Nephron (organoid): Measurements from ENCODE around the gene CEP72.

Experiments
- H3K27ac Mint-ChIP-seq, 3 experiments: 2 replicates each; pipeline ENCODE4 v1.8.0; 2020; ENCODE audit warnings: mixed read lengths in 3 of 3, mild to moderate bottlenecking in 2 of 3, moderate library complexity in 1 of 3
- H3K27me3 Mint-ChIP-seq: 2 replicates; pipeline ENCODE4 v1.8.0; 2021; ENCODE audit warnings: low read depth, mild to moderate bottlenecking, moderate library complexity, mixed read lengths
- H3K36me3 Mint-ChIP-seq: 2 replicates; pipeline ENCODE4 v1.8.0; 2020; ENCODE audit warnings: low read depth, mixed read lengths
- H3K4me1 Mint-ChIP-seq: 2 replicates; pipeline ENCODE4 v1.8.0; 2020; ENCODE audit warnings: mixed read lengths
- H3K4me3 Mint-ChIP-seq, 3 experiments: 2 replicates each; pipeline ENCODE4 v1.8.0; 2020; ENCODE audit warnings: mild to moderate bottlenecking in 3 of 3, mixed read lengths in 3 of 3, moderate library complexity in 2 of 3
- H3K9me3 Mint-ChIP-seq: 2 replicates; pipeline ENCODE4 v1.8.0; 2020; ENCODE audit warnings: mixed read lengths
- TF ChIP-seq, protein P1 (sequence below), 3 experiments: fragments of 200-600 bp; sonication (generic); IDR thresholded peaks; one replicate each; pipeline ENCODE4 v1.5.0; 2021; ENCODE audit warnings: antibody characterized with exemption in 3 of 3; ENCODE audit not compliant: unreplicated experiment in 3 of 3

CEP72 gene

DNA sequence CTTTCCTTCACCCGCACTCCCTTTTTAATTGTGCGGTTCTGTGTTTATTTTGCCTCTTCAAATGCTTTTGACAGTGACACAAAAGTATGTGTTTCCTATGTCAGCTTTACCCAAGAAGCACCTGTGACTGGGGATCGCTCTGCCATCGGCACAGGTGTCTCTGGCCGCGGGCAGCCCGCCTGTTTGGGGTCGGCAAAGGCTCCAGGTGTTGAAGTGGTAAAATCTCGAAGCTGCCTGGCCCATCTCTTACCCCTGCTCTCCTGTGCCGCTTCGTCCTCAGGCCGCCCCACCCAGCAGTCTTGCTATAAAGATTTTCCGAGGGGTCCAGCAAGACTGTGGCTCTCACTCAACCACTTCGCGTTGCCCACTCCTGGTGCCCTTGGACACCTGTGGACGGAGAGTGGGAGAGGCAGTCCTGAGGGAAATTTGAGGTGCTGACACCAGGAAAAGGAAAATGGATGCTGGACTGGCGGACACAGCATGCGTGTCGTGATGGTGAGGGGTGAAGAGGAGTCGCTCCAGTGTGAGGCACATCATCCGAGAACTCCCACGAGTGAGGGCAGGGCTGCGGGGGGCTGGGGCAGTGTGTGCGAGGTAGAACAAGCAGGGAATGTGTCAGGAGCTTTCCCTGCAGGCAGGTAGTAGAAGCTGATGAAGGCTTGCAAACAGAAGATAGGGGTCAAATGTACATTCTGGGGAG lies 29.1 kb upstream of the CEP72 start:
- Mint-ChIP-seq H3K4me1 (no peaks in the 10 kb centered on the region), H3K36me3 (no peaks in the 10 kb centered on the region), H3K27me3 (peaks cover 67% of the 10 kb centered on the region), H3K4me3 (no peak overlapping the region), H3K27ac (no peak overlapping the region), H3K9me3 (peaks cover 2% of the 10 kb centered on the region)
- TF ChIP-seq, protein P1, sequence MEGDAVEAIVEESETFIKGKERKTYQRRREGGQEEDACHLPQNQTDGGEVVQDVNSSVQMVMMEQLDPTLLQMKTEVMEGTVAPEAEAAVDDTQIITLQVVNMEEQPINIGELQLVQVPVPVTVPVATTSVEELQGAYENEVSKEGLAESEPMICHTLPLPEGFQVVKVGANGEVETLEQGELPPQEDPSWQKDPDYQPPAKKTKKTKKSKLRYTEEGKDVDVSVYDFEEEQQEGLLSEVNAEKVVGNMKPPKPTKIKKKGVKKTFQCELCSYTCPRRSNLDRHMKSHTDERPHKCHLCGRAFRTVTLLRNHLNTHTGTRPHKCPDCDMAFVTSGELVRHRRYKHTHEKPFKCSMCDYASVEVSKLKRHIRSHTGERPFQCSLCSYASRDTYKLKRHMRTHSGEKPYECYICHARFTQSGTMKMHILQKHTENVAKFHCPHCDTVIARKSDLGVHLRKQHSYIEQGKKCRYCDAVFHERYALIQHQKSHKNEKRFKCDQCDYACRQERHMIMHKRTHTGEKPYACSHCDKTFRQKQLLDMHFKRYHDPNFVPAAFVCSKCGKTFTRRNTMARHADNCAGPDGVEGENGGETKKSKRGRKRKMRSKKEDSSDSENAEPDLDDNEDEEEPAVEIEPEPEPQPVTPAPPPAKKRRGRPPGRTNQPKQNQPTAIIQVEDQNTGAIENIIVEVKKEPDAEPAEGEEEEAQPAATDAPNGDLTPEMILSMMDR (IDR thresholded peaks at IDR 0.05; ENCODE audit: unreplicated experiment in 3 of 3): no peak

DNA sequence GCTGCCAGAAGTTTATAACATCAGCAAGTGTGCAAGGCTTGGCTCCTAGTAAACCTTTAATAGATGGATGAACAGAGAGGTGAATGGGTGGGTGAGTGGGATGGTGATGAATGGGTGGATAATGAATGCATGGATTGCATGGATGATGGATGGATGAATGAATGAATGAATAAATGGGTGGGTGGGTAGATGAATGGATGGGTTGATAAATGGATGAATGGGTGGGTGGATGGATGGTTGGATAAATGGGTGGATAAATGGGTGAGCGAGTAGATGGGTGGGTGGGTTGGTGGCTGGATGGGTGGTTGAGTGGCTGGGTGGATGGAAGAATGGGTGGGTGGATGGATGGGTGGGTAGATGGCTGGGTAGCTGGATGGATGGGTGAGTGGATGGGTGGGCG lies 28.5 kb upstream of the CEP72 start:
- Mint-ChIP-seq H3K36me3 (no peaks in the 10 kb centered on the region), H3K4me1 (no peaks in the 10 kb centered on the region), H3K27me3 (peaks cover 69% of the 10 kb centered on the region), H3K9me3 (no peaks in the 10 kb centered on the region), H3K4me3 (no peak overlapping the region), H3K27ac (no peak overlapping the region)
- TF ChIP-seq, protein P1 (IDR thresholded peaks at IDR 0.05; ENCODE audit: unreplicated experiment in 3 of 3): no peak

DNA sequence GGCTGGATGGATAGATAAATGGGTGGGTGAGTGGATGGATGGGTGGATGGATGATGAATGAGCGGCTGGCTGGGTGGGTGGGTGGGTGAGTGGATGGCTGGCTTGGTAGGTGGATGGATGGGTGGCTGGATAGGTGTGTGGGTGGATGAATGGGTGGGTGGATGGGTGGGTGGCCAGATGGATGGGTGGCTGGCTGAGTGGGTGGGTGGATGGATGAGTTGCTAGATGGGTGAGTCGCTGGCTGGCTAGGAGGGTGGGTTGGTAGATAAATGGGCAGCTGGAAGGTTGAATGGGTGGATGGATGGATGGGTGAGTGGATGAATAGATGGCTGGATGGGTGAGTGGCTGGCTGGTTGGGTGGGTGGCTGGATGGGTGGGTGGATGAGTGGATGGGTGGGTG lies 27.9 kb upstream of the CEP72 start:
- TF ChIP-seq, protein P1 (IDR thresholded peaks at IDR 0.05; ENCODE audit: unreplicated experiment in 3 of 3): no peak
- Mint-ChIP-seq H3K9me3 (no peaks in the 10 kb centered on the region), H3K27ac (no peak overlapping the region), H3K4me3 (no peak overlapping the region), H3K4me1 (no peaks in the 10 kb centered on the region), H3K27me3 (peaks cover 71% of the 10 kb centered on the region), H3K36me3 (no peaks in the 10 kb centered on the region)

DNA sequence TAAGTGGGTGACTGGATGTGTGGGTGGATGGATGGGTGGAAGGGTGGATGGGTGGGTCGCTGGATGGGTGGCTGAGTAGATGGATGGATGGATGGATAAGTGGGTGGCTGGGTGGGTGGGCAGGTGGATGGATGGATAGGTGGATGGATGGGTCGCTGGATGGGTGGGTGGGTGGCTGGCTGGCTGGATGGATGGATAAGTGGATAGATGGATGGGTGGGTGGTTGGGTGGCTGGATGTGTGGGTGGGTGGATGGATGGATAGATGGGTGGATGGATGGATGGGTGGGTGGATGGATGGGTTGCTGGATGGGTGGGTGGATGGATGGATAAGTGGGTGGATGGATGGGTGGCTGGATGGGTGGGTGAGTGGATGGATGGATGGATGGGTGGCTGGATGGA lies 27.3 kb upstream of the CEP72 start:
- H3K4me1 Mint-ChIP-seq: no peaks in the 10 kb centered on the region
- H3K4me3 Mint-ChIP-seq: no peak overlapping the region
- TF ChIP-seq, protein P1 (IDR thresholded peaks at IDR 0.05; ENCODE audit: unreplicated experiment in 3 of 3): no peak
- H3K27me3 Mint-ChIP-seq: peaks cover 76% of the 10 kb centered on the region
- H3K9me3 Mint-ChIP-seq: no peaks in the 10 kb centered on the region
- no peaks in the 10 kb centered on the region for H3K36me3 Mint-ChIP-seq
- no peak overlapping the region for H3K27ac Mint-ChIP-seq

DNA sequence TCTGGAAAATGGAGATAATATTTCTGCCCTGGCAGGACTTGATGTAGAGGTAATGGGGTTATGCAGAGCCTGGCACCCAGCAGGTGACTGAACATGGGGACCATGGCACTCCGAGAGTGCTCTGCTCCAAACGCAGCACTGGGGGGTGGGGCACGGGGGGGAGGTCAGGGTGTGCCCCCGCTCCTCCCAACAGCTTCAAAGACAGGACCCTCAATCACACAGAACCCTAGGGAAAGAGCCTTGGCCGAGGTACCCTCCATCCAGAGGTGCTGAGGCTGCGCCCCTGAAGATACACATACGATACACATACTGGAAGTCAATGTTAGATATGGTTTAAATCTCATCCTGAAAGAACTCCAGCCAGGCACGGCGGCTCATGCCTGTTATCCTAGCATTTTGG lies 26.6 kb upstream of the CEP72 start:
- H3K27me3 Mint-ChIP-seq: peaks cover 70% of the 10 kb centered on the region
- no peaks in the 10 kb centered on the region for H3K36me3 Mint-ChIP-seq
- no peak overlapping the region for H3K27ac Mint-ChIP-seq
- H3K9me3 Mint-ChIP-seq: no peaks in the 10 kb centered on the region
- no peaks in the 10 kb centered on the region for H3K4me1 Mint-ChIP-seq
- TF ChIP-seq, protein P1 (IDR thresholded peaks at IDR 0.05; ENCODE audit: unreplicated experiment in 3 of 3): no peak
- no peak overlapping the region for H3K4me3 Mint-ChIP-seq

DNA sequence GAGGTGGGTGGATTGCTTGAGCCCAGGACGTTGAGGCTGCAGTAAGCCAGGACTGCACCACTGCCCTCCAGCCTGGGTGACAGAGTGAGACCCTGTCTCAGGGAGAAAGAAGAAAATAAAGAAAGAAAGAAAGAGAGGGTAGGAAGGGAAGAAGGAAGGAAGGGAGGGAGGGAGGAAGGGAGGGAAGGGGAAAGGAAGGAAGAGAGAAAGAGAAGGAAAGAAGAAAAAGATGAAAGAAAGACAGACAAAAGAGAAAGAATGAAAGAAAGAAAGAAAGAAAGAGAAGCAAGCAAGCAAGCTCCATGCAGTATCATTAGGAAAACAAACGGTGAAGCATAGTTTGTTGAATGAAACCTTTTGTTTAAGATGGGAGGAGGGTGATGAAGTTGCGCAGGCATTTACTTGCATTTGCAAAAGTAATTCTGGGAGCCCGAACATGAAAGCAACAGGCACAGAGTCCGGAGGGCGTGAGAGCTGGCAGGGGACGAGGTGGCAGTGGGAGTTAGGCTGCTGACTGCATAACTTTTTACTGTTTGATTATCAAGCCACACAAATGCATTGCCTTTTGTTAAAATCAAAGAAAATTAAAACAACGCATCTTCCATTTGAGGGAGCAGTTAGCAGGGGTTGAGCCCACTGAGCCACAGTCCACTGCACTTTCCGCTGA lies 26.0 kb upstream of the CEP72 start:
- Mint-ChIP-seq H3K27me3 (peaks cover 72% of the 10 kb centered on the region), H3K4me1 (no peaks in the 10 kb centered on the region), H3K36me3 (no peaks in the 10 kb centered on the region), H3K27ac (no peak overlapping the region), H3K4me3 (no peak overlapping the region), H3K9me3 (peaks cover 4% of the 10 kb centered on the region)
- TF ChIP-seq, protein P1 (IDR thresholded peaks at IDR 0.05; ENCODE audit: unreplicated experiment in 3 of 3): no peak
